Small intestine (tissue), 7 donors: ENCODE measurements around the gene CKAP4. TPM values are rescaled to one million over a fixed set of nuclear protein-coding genes. Genes with fewer than 3 reads are reported as not detected.

ENCODE experiments used
- DNase-seq, 2 donors: peaks; one replicate each; pipeline versions ENCODE4 v3.0.0 to v3.0.0-alpha.2; 2013
- FAIRE-seq: peaks from 2 replicates; lab custom pipeline; 2012; peaks lifted over from hg19 to GRCh38; lab: Jason Lieb, UNC
- H3K27ac ChIP-seq, 3 donors: one replicate each; pipeline ENCODE4 v1.5.1; 2013; ENCODE audit warnings: low read length in 2 of 3, mild to moderate bottlenecking in 2 of 3, control low read depth in 1 of 3, inconsistent platforms in 1 of 3, low read depth in 1 of 3, moderate library complexity in 1 of 3
- H3K27me3 ChIP-seq, 3 donors: one replicate each; pipeline ENCODE4 v1.6.1; 2013; ENCODE audit warnings: low read length in 3 of 3, inconsistent platforms in 1 of 3; ENCODE audit not compliant: control insufficient read depth in 3 of 3, insufficient read depth in 3 of 3
- H3K36me3 ChIP-seq, 3 donors: one replicate each; pipeline ENCODE4 v1.6.1; 2013; ENCODE audit warnings: low read length in 3 of 3, inconsistent platforms in 1 of 3, low read depth in 1 of 3, mild to moderate bottlenecking in 1 of 3, moderate library complexity in 1 of 3; ENCODE audit not compliant: control insufficient read depth in 3 of 3, insufficient read depth in 2 of 3
- H3K4me1 ChIP-seq, 3 donors: one replicate each; pipeline ENCODE4 v1.6.1; 2013; ENCODE audit warnings: low read length in 2 of 3, inconsistent platforms in 1 of 3, low read depth in 1 of 3, mild to moderate bottlenecking in 1 of 3, moderate library complexity in 1 of 3; ENCODE audit not compliant: control insufficient read depth in 3 of 3, insufficient read depth in 2 of 3
- H3K4me3 ChIP-seq, 3 donors: one replicate each; pipeline ENCODE4 v1.5.1; 2013; ENCODE audit warnings: low read length in 3 of 3, control low read depth in 1 of 3, inconsistent platforms in 1 of 3, low read depth in 1 of 3, mild to moderate bottlenecking in 1 of 3, moderate library complexity in 1 of 3
- H3K9me3 ChIP-seq, 2 donors: one replicate each; pipeline ENCODE4 v1.6.1; 2013; ENCODE audit warnings: low read depth in 1 of 2, low read length in 1 of 2; ENCODE audit not compliant: control insufficient read depth in 2 of 2, insufficient read depth in 1 of 2
- WGBS, 3 donors: extraction: QIAGEN DNeasy Blood & Tissue Kit; methylation state at CpG; one replicate each; pipeline ENCODE4 v1.1.7; 2013; 5-methylcytosine and 5-hydroxymethylcytosine counted together
- polyA plus RNA-seq, 4 donors: library from polyadenylated mRNA; stranded (reverse) in 3 of 4; unstranded in 1 of 4; fragments of 200-250 nt in 3 of 4; fragments of 120-200 nt in 1 of 4; gene quantifications; one replicate each; pipeline versions ENCODE4 v1.2.1 to v1.2.3, GENCODE V29; 2013
- donor health status: healthy with polysubstance abuse.
- donor health status: control.
- donor health status: control.
- donor health status: Bipolar disorder and iron deficiency.
- donor health status: healthy.

Gene CKAP4
- polyA plus RNA-seq, 4 donors = 2.0 to 34.5 (median 18.7) TPM

GRCh38 chr12:106219043-106219442 lies 28.8 kb downstream of the CKAP4 start:
- Histone ChIP-seq H3K4me1 (no peaks in the 10 kb centered on the region), H3K27ac (no peak overlapping the region), H3K36me3 (no peaks in the 10 kb centered on the region), H3K27me3 (peaks cover 0 to 3% (median 0%) of the 10 kb centered on the region in 3 donors), H3K9me3 (peaks cover 0 to 10% of the 10 kb centered on the region in 2 donors), H3K4me3 (no peak overlapping the region)
- no peak for DNase-seq
- no peak for FAIRE-seq
- WGBS, 3 donors = 94 to 96% (median 96%) methylated on average over 1 of the region's 1 CpG

GRCh38 chr12:106217706-106218105 lies 30.1 kb downstream of the CKAP4 start:
- WGBS, 3 donors = 86 to 89% (median 88%) methylated on average over 2 of the region's 2 CpGs
- DNase-seq (no peak), FAIRE-seq (no peak)
- no peak overlapping the region for H3K27ac ChIP-seq
- H3K4me3 ChIP-seq = no peak overlapping the region
- H3K36me3 ChIP-seq = no peaks in the 10 kb centered on the region
- H3K9me3 ChIP-seq = peaks cover 0 to 10% of the 10 kb centered on the region in 2 donors
- H3K27me3 ChIP-seq = peaks cover 0 to 3% (median 0%) of the 10 kb centered on the region in 3 donors
- no peaks in the 10 kb centered on the region for H3K4me1 ChIP-seq

- FAIRE-seq = no peak
- no peaks in the 10 kb centered on the region for H3K36me3 ChIP-seq
These were observed 33.2 kb downstream of the CKAP4 start for GRCh38 chr12:106214571-106214970.

GRCh38 chr12:106213662-106214061 lies 34.2 kb downstream of the CKAP4 start:
- no peak for FAIRE-seq
- Histone ChIP-seq H3K27ac (no peak overlapping the region), H3K4me3 (no peak overlapping the region), H3K27me3 (peaks cover 0 to 3% (median 0%) of the 10 kb centered on the region in 3 donors), H3K4me1 (no peaks in the 10 kb centered on the region), H3K9me3 (peaks cover 0 to 10% of the 10 kb centered on the region in 2 donors), H3K36me3 (no peaks in the 10 kb centered on the region)
- 66 to 74% (median 67%) methylated on average over 6 of the region's 6 CpGs for WGBS, 3 donors
- no peak for DNase-seq

More at GRCh38 chr12:106214571-106214970, 33.2 kb downstream of the CKAP4 start:
- no peaks in the 10 kb centered on the region for H3K4me1 ChIP-seq
- no peak overlapping the region for H3K27ac ChIP-seq
- WGBS, 3 donors = 50 to 64% (median 52%) methylated on average over 4 of the region's 4 CpGs
- H3K4me3 ChIP-seq = no peak overlapping the region
- peaks cover 0 to 3% (median 0%) of the 10 kb centered on the region in 3 donors for H3K27me3 ChIP-seq
- H3K9me3 ChIP-seq = peaks cover 0 to 13% of the 10 kb centered on the region in 2 donors
- DNase-seq = no peak

- FAIRE-seq = no peak
- Histone ChIP-seq H3K9me3 (peaks cover 0 to 3% of the 10 kb centered on the region in 2 donors), H3K27ac (no peak overlapping the region), H3K4me3 (no peak overlapping the region), H3K27me3 (peaks cover 0 to 3% (median 0%) of the 10 kb centered on the region in 3 donors), H3K36me3 (no peaks in the 10 kb centered on the region), H3K4me1 (no peaks in the 10 kb centered on the region)
- no peak for DNase-seq
- 38 to 63% (median 53%) methylated on average over 8 of the region's 8 CpGs for WGBS, 3 donors
These were observed 35.8 kb downstream of the CKAP4 start for GRCh38 chr12:106211973-106212372.

GRCh38 chr12:106205208-106206069 lies 42.4 kb downstream of the CKAP4 start:
- Histone ChIP-seq H3K9me3 (peaks cover 0 to 4% of the 10 kb centered on the region in 2 donors), H3K4me1 (no peaks in the 10 kb centered on the region), H3K36me3 (no peaks in the 10 kb centered on the region), H3K4me3 (no peak overlapping the region), H3K27ac (no peak overlapping the region), H3K27me3 (peaks cover 0 to 2% (median 0%) of the 10 kb centered on the region in 3 donors)
- no peak for FAIRE-seq
- WGBS, 3 donors = 15 to 31% (median 27%) methylated on average over 6 of the region's 6 CpGs
- peak in 1 of 2 donors; percentile 15 for DNase-seq

- FAIRE-seq (no peak), DNase-seq (no peak)
- peaks cover 0 to 2% (median 0%) of the 10 kb centered on the region in 3 donors for H3K27me3 ChIP-seq
- no peak overlapping the region for H3K4me3 ChIP-seq
- peaks cover 0 to 4% of the 10 kb centered on the region in 2 donors for H3K9me3 ChIP-seq
- H3K27ac ChIP-seq = no peak overlapping the region
- H3K36me3 ChIP-seq = no peaks in the 10 kb centered on the region
- whole genome bisulfite sequencing, 3 donors = 64 to 91% (median 83%) methylated on average over 2 of the region's 2 CpGs
- H3K4me1 ChIP-seq = no peaks in the 10 kb centered on the region
These were observed 43.5 kb downstream of the CKAP4 start for GRCh38 chr12:106204312-106204711.

- Histone ChIP-seq H3K9me3 (no peaks in the 10 kb centered on the region), H3K27me3 (peaks cover 0 to 3% (median 0%) of the 10 kb centered on the region in 3 donors), H3K27ac (no peak overlapping the region), H3K4me1 (no peaks in the 10 kb centered on the region), H3K4me3 (no peak overlapping the region), H3K36me3 (no peaks in the 10 kb centered on the region)
- no peak for DNase-seq
- WGBS, 3 donors = 83 to 87% (median 86%) methylated on average over 8 of the region's 8 CpGs
- FAIRE-seq = no peak
These were observed 49.8 kb downstream of the CKAP4 start for GRCh38 chr12:106197906-106198623.
